Gastrocnemius medialis (tissue), 4 donors: ENCODE results near the gene TINCR.

Source experiments
- CTCF ChIP-seq, 5 experiments: fragments of 450-650 bp in 3 of 5; fragments of 200-600 bp in 2 of 5; sonication (generic) in 2 of 5; IDR thresholded peaks in 4 of 5; conservative IDR thresholded peaks in 1 of 5; 1 replicate in 4 of 5; 2 replicates in 1 of 5; pipeline ENCODE4 v1.5.1; 2016 to 2019; ENCODE audit warnings: antibody characterized with exemption in 5 of 5, mild to moderate bottlenecking in 3 of 5, moderate library complexity in 3 of 5
- POLR2A ChIP-seq, 2 donors: fragments of 450-650 bp; IDR thresholded peaks; one replicate each; pipeline ENCODE4 v1.6.1; 2017; ENCODE audit warnings: antibody characterized with exemption in 2 of 2, mild to moderate bottlenecking in 2 of 2, moderate library complexity in 2 of 2

- no peak for TF ChIP-seq POLR2A (IDR thresholded peaks at IDR 0.05)
- no peak for TF ChIP-seq CTCF (IDR thresholded peaks at IDR 0.05 in 4 of 5, conservative IDR thresholded peaks at IDR 0.05 in 1 of 5)
Observed at GRCh38 chr19:5512715-5513114, 55.0 kb downstream of the TINCR start.
